Measurements from ENCODE around the gene OR52A1. TPM values are rescaled to one million over a fixed set of nuclear protein-coding genes. Genes with fewer than 3 reads are reported as not detected.
"Not testable (repeated sequence)": the region's sequence is repeated elsewhere in the genome, so short reads cannot be mapped to it uniquely, and the experiment has no call there.

OR52A1 gene
- total RNA-seq, 2 experiments from 2014 or later = not detected

GRCh38 chr11:5164807-5165206 is 10.2 kb upstream of the OR52A1 start:
- POLR2A ChIA-PET; DNase-seq; H3K9me3 Mint-ChIP-seq; H3K4me1 Mint-ChIP-seq (ENCODE audit: low read depth); intact Hi-C loops (cut with micrococcal nuclease); H3K36me3 Mint-ChIP-seq; H3K4me3 Mint-ChIP-seq; H3K27ac Mint-ChIP-seq; CTCF ChIA-PET; H3K27me3 Mint-ChIP-seq: not testable (repeated sequence)

GRCh38 chr11:5161045-5161444 is 6.5 kb upstream of the OR52A1 start:
- CTCF ChIA-PET; H3K4me3 Mint-ChIP-seq; H3K9me3 Mint-ChIP-seq; DNase-seq; H3K27ac Mint-ChIP-seq; H3K36me3 Mint-ChIP-seq; POLR2A ChIA-PET; H3K4me1 Mint-ChIP-seq (ENCODE audit: low read depth); intact Hi-C loops (cut with micrococcal nuclease); H3K27me3 Mint-ChIP-seq: not testable (repeated sequence)

- DNase-seq; intact Hi-C loops (cut with micrococcal nuclease); H3K27ac Mint-ChIP-seq; CTCF ChIA-PET; H3K27me3 Mint-ChIP-seq; H3K9me3 Mint-ChIP-seq; H3K4me3 Mint-ChIP-seq; H3K4me1 Mint-ChIP-seq (ENCODE audit: low read depth); POLR2A ChIA-PET; H3K36me3 Mint-ChIP-seq: not testable (repeated sequence)
Observed at GRCh38 chr11:5160217-5160616, 5.7 kb upstream of the OR52A1 start.

- Mint-ChIP-seq H3K27ac (no peak overlapping the region), H3K27me3 (peaks cover 4% of the 10 kb centered on the region), H3K4me1 (ENCODE audit: low read depth) (no peaks in the 10 kb centered on the region)
Observed at GRCh38 chr11:5159806-5160205, 5.2 kb upstream of the OR52A1 start.

GRCh38 chr11:5153574-5154431 is 754 bp downstream of the OR52A1 start:
- no peaks in the 10 kb centered on the region for H3K36me3 Mint-ChIP-seq
- POLR2A ChIA-PET = no interaction called here
- H3K9me3 Mint-ChIP-seq = peaks cover 4% of the 10 kb centered on the region
- no peaks in the 10 kb centered on the region for H3K27me3 Mint-ChIP-seq
- no peaks in the 10 kb centered on the region for H3K4me1 Mint-ChIP-seq (ENCODE audit: low read depth)
- no peak for DNase-seq
- no peak overlapping the region for H3K4me3 Mint-ChIP-seq
- intact Hi-C loops (cut with micrococcal nuclease) = no loop called here
- CTCF ChIA-PET = interaction anchor here (0.9 to 1.1 kb wide), 2 partner anchors 29 to 446 kb away, joined by 3 read pairs; no protein-coding TSS in a partner anchor
- H3K27ac Mint-ChIP-seq = no peak overlapping the region

More at GRCh38 chr11:5159806-5160205, 5.2 kb upstream of the OR52A1 start:
- ChIA-PET POLR2A (no interaction called here), CTCF (no interaction called here)
- DNase-seq = no peak
- Mint-ChIP-seq H3K36me3 (no peaks in the 10 kb centered on the region), H3K4me3 (no peak overlapping the region), H3K9me3 (peaks cover 4% of the 10 kb centered on the region)
- intact Hi-C loops (cut with micrococcal nuclease) = no loop called here

- intact Hi-C loops (cut with micrococcal nuclease) = no loop called here
- ChIA-PET CTCF (no interaction called here), POLR2A (no interaction called here)
- no peaks in the 10 kb centered on the region for H3K27me3 Mint-ChIP-seq
- no peaks in the 10 kb centered on the region for H3K36me3 Mint-ChIP-seq
- no peaks in the 10 kb centered on the region for H3K9me3 Mint-ChIP-seq
- no peak for DNase-seq
- no peak overlapping the region for H3K27ac Mint-ChIP-seq
- H3K4me1 Mint-ChIP-seq (ENCODE audit: low read depth) = no peaks in the 10 kb centered on the region
- H3K4me3 Mint-ChIP-seq = no peak overlapping the region
Observed at GRCh38 chr11:5151713-5152153, 2.8 kb downstream of the OR52A1 start.

- POLR2A ChIA-PET; intact Hi-C loops (cut with micrococcal nuclease); H3K4me3 Mint-ChIP-seq; H3K27ac Mint-ChIP-seq; H3K27me3 Mint-ChIP-seq; CTCF ChIA-PET; H3K4me1 Mint-ChIP-seq (ENCODE audit: low read depth); H3K9me3 Mint-ChIP-seq; DNase-seq; H3K36me3 Mint-ChIP-seq: not testable (repeated sequence)
Observed at GRCh38 chr11:5144206-5144605, 10.4 kb downstream of the OR52A1 start.

- intact Hi-C loops (cut with micrococcal nuclease) = no loop called here
- Mint-ChIP-seq H3K36me3 (no peaks in the 10 kb centered on the region), H3K4me3 (no peak within 1 kb of the TSS), H3K27ac (no peak within 1 kb of the TSS), H3K9me3 (no peaks in the 10 kb centered on the region), H3K27me3 (no peaks in the 10 kb centered on the region), H3K4me1 (ENCODE audit: low read depth) (no peaks in the 10 kb centered on the region)
- POLR2A ChIA-PET = no interaction called here
- DNase-seq = no peak
- CTCF ChIA-PET = no interaction called here
Observed at GRCh38 chr11:5137996-5138395, 16.6 kb downstream of the OR52A1 start, which contains the start of gene OR52A5. OR52A5 (minus strand) TSS chr11:5138356; CDS start chr11:5132642, 5,714 bp downstream.

GRCh38 chr11:5137014-5137413 is 17.5 kb downstream of the OR52A1 start:
- intact Hi-C loops (cut with micrococcal nuclease) = no loop called here
- H3K4me3 Mint-ChIP-seq = no peak overlapping the region
- no peak for DNase-seq
- H3K36me3 Mint-ChIP-seq = no peaks in the 10 kb centered on the region
- H3K27ac Mint-ChIP-seq = no peak overlapping the region
- H3K9me3 Mint-ChIP-seq = no peaks in the 10 kb centered on the region
- ChIA-PET CTCF (no interaction called here), POLR2A (no interaction called here)
- no peaks in the 10 kb centered on the region for H3K4me1 Mint-ChIP-seq (ENCODE audit: low read depth)
- H3K27me3 Mint-ChIP-seq = no peaks in the 10 kb centered on the region

- Mint-ChIP-seq H3K9me3 (no peaks in the 10 kb centered on the region), H3K4me3 (no peak overlapping the region), H3K27me3 (no peaks in the 10 kb centered on the region), H3K4me1 (ENCODE audit: low read depth) (no peaks in the 10 kb centered on the region), H3K27ac (no peak overlapping the region), H3K36me3 (no peaks in the 10 kb centered on the region)
- POLR2A ChIA-PET = no interaction called here
- intact Hi-C loops (cut with micrococcal nuclease) = no loop called here
- CTCF ChIA-PET = no interaction called here
- DNase-seq = no peak
Observed at GRCh38 chr11:5136261-5136660, 18.3 kb downstream of the OR52A1 start.

- Mint-ChIP-seq H3K27ac (no peak overlapping the region), H3K4me1 (ENCODE audit: low read depth) (no peaks in the 10 kb centered on the region), H3K27me3 (no peaks in the 10 kb centered on the region), H3K4me3 (no peak overlapping the region), H3K36me3 (no peaks in the 10 kb centered on the region), H3K9me3 (no peaks in the 10 kb centered on the region)
- ChIA-PET POLR2A (no interaction called here), CTCF (no interaction called here)
- no peak for DNase-seq
- intact Hi-C loops (cut with micrococcal nuclease) = no loop called here
Observed at GRCh38 chr11:5131584-5132335, 22.8 kb downstream of the OR52A1 start.

GRCh38 chr11:5129457-5129877 is 25.1 kb downstream of the OR52A1 start:
- POLR2A ChIA-PET = no interaction called here
- Mint-ChIP-seq H3K4me1 (ENCODE audit: low read depth) (no peaks in the 10 kb centered on the region), H3K9me3 (no peaks in the 10 kb centered on the region), H3K36me3 (no peaks in the 10 kb centered on the region), H3K4me3 (no peak overlapping the region), H3K27me3 (no peaks in the 10 kb centered on the region), H3K27ac (no peak overlapping the region)
- intact Hi-C loops (cut with micrococcal nuclease) = no loop called here
- CTCF ChIA-PET = interaction anchor here (0.6 kb wide), 1 partner anchor 12 kb away, joined by 3 read pairs; no protein-coding TSS in a partner anchor
- no peak for DNase-seq

Data from activated CD4-positive, alpha-beta memory T cell treated with anti-CD3 and anti-CD28 coated beads for 36 hours (primary cell).